Transverse colon (tissue), 4 donors: Measurements from ENCODE around the gene SEC24C.
"Not testable (repeated sequence)": the region's sequence is repeated elsewhere in the genome, so short reads cannot be mapped to it uniquely, and the experiment has no call there.

Experiments used
- EP300 ChIP-seq: sonication (generic); formaldehyde crosslinking; IDR thresholded peaks from one replicate; pipeline ENCODE4 v1.6.1; 2017; ENCODE audit warnings: antibody characterized with exemption, low read depth
- POLR2A ChIP-seq: fragments of 450-650 bp; IDR thresholded peaks from one replicate; pipeline ENCODE4 v1.6.1; 2016; ENCODE audit warnings: antibody characterized with exemption, mild to moderate bottlenecking, moderate library complexity
- POLR2AphosphoS5 ChIP-seq, 3 donors: sonication (generic); formaldehyde crosslinking; IDR thresholded peaks; one replicate each; pipeline ENCODE4 v1.6.1; 2016; ENCODE audit warnings: antibody characterized with exemption in 3 of 3
- TF ChIP-seq, protein P1 (sequence below), 5 experiments: fragments of 200-600 bp in 3 of 5; fragments of 450-650 bp in 2 of 5; sonication (generic) in 3 of 5; IDR thresholded peaks; 1 replicate in 2 of 5; 2 replicates in 3 of 5; pipeline ENCODE4 v1.5.1; 2016 to 2017; ENCODE audit warnings: antibody characterized with exemption in 5 of 5, inconsistent platforms in 3 of 5, mild to moderate bottlenecking in 2 of 5, moderate library complexity in 1 of 5

DNA sequence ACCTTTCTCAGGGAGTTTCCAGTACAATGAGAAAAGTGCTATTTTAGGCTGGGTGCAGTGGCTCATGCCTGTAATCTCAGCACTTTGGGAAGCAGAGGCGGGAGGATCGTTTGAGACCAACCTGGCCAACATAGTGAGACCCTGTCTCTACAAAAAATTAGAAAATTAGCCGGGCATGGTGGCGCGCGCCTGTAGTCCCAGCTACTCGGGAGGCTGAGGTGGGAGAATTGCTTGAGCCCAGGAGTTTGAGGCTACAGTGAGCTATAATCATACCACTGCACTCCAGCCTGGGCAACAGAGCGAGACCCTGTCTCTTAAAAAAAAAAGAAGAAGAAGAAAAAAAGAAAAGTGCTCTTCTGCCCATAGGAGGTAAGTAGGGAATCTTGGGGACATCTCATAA, 51.9 kb downstream of the SEC24C start:
- TF ChIP-seq POLR2A; POLR2AphosphoS5 (IDR thresholded peaks at IDR 0.05); EP300: not testable (repeated sequence)
- TF ChIP-seq, protein P1, sequence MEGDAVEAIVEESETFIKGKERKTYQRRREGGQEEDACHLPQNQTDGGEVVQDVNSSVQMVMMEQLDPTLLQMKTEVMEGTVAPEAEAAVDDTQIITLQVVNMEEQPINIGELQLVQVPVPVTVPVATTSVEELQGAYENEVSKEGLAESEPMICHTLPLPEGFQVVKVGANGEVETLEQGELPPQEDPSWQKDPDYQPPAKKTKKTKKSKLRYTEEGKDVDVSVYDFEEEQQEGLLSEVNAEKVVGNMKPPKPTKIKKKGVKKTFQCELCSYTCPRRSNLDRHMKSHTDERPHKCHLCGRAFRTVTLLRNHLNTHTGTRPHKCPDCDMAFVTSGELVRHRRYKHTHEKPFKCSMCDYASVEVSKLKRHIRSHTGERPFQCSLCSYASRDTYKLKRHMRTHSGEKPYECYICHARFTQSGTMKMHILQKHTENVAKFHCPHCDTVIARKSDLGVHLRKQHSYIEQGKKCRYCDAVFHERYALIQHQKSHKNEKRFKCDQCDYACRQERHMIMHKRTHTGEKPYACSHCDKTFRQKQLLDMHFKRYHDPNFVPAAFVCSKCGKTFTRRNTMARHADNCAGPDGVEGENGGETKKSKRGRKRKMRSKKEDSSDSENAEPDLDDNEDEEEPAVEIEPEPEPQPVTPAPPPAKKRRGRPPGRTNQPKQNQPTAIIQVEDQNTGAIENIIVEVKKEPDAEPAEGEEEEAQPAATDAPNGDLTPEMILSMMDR (IDR thresholded peaks at IDR 0.05) = not testable (repeated sequence)
